ENCODE measurements around the gene JAG1. TPM values are rescaled to one million over a fixed set of nuclear protein-coding genes. Genes with fewer than 3 reads are reported as not detected.

Gene JAG1
- polyA plus RNA-seq, 1 experiment, result 13.5 TPM

DNA sequence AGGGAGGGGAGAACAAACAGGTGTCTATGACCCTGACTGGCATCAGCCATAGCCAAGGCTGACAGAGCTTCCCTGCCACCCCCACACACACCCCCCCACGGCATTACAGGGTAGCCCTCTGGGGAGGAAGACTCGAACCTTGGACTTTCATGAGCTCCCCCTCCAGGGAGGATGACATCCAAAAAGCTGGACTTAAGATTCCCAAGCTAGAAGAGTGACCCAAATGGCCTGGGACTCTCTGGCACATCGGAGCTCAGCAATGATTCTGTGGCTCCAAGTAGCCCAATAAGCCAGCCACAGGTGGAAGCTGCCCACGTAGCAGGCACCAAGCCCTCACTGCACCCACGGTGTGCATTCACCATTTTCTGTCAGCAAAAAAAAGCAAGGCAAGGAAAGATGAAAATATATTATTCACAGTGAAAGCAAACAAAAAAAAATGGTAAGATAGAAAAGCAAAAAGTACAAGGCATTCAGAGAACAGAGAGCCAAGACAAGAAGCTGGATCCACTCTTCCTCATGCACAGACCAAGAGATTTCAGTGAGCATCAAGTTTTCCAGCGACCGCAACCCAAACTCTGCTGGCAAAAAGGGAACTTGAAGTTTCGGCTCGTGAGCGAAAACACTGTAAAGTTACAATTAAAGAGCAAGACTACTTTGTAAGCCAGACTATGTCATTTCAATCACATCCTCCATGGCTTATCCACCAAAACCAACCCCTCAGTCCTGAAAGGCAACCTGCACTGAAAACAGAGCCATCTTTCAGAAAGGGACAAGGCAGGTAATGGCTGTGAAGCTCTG lies 10.9 kb downstream of the JAG1 start:
- no peak overlapping the region for H3K27ac ChIP-seq (ENCODE audit: low read depth, low read length)
- no peaks in the 10 kb centered on the region for H3K27me3 ChIP-seq (ENCODE audit: control insufficient read depth, insufficient read depth, low read length)
- no peak overlapping the region for H3K4me3 ChIP-seq (ENCODE audit: low read depth, low read length)
- TF ChIP-seq, protein P1, sequence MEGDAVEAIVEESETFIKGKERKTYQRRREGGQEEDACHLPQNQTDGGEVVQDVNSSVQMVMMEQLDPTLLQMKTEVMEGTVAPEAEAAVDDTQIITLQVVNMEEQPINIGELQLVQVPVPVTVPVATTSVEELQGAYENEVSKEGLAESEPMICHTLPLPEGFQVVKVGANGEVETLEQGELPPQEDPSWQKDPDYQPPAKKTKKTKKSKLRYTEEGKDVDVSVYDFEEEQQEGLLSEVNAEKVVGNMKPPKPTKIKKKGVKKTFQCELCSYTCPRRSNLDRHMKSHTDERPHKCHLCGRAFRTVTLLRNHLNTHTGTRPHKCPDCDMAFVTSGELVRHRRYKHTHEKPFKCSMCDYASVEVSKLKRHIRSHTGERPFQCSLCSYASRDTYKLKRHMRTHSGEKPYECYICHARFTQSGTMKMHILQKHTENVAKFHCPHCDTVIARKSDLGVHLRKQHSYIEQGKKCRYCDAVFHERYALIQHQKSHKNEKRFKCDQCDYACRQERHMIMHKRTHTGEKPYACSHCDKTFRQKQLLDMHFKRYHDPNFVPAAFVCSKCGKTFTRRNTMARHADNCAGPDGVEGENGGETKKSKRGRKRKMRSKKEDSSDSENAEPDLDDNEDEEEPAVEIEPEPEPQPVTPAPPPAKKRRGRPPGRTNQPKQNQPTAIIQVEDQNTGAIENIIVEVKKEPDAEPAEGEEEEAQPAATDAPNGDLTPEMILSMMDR (IDR thresholded peaks at IDR 0.05; ENCODE audit: low read depth, low read length), result no peak
- POLR2A ChIA-PET, result interaction anchor here (0.7 kb wide), 1 partner anchor 135 kb away, joined by 3 read pairs; no protein-coding TSS in a partner anchor
- DNase-seq (ENCODE audit: low read depth, low spot score), result no peak
- CTCF ChIA-PET, result interaction anchor here (0.6 to 0.9 kb wide), 2 partner anchors 8 to 686 kb away, joined by 3 to 4 read pairs; no protein-coding TSS in a partner anchor
- H3K9me3 ChIP-seq (ENCODE audit: control insufficient read depth, insufficient read depth, low read length), result no peaks in the 10 kb centered on the region; the same call in 1 of the 2 replicates

DNA sequence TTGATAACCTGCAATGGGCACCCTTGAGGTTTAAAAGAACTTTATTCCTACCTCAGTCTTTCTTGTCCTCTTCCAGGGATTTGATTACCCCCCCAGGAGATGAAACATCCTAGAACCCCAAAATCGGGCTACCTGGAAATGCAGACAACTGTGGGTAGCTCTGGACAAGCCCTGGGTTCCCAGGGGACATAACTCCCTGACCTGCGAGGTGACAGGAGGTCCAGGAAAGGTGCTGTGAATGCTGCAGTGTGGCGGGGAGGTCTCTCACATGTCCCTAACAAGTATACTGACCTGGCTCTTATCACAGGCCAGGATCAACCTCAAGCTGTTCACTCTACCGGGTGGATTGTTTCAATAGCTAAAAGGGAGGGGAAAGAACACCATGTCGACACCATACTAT lies 11.6 kb downstream of the JAG1 start:
- Histone ChIP-seq H3K27ac (ENCODE audit: low read depth, low read length) (no peak overlapping the region), H3K9me3 (ENCODE audit: control insufficient read depth, insufficient read depth, low read length) (no peaks in the 10 kb centered on the region; the same call in 1 of the 2 replicates), H3K4me3 (ENCODE audit: low read depth, low read length) (no peak overlapping the region), H3K27me3 (ENCODE audit: control insufficient read depth, insufficient read depth, low read length) (no peaks in the 10 kb centered on the region)
- POLR2A ChIA-PET, result no interaction called here
- TF ChIP-seq, protein P1 (IDR thresholded peaks at IDR 0.05; ENCODE audit: low read depth, low read length), result no peak
- DNase-seq (ENCODE audit: low read depth, low spot score), result no peak
- CTCF ChIA-PET, result interaction anchor here (0.6 to 2.2 kb wide), 3 partner anchors 9 to 190 kb away, joined by 3 to 6 read pairs (median 4); no protein-coding TSS in a partner anchor

GRCh38 chr20:10661261-10661660 lies 12.5 kb downstream of the JAG1 start:
- TF ChIP-seq, protein P1 (IDR thresholded peaks at IDR 0.05; ENCODE audit: low read depth, low read length), result no peak
- Histone ChIP-seq H3K27me3 (ENCODE audit: control insufficient read depth, insufficient read depth, low read length) (no peaks in the 10 kb centered on the region), H3K9me3 (ENCODE audit: control insufficient read depth, insufficient read depth, low read length) (no peaks in the 10 kb centered on the region), H3K4me3 (ENCODE audit: low read depth, low read length) (no peak overlapping the region), H3K27ac (ENCODE audit: low read depth, low read length) (no peak overlapping the region)
- ChIA-PET CTCF (interaction anchor here (0.6 to 2.2 kb wide), 2 partner anchors 10 to 163 kb away, joined by 3 to 6 read pairs; no protein-coding TSS in a partner anchor), POLR2A (no interaction called here)
- DNase-seq (ENCODE audit: low read depth, low spot score), result no peak

DNA sequence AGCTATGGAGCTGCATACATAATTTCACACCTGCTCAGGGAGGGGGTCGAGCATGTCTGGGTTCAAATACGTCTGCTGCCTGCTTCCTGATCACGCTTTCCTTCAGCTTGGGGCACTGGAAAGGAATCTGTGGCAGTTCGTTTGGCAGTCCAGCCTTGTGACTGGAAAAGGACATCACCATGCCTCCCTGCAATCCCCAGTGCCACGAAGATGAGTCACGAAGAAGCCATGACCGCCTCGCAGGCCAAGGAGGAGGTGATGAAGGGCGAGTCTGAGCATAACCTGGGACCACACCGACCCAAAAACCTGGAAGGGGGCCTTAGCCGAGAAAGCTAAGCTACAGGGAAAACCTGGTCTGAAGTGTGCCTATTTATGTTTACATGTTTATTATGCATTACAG lies 13.1 kb downstream of the JAG1 start:
- no peak for DNase-seq (ENCODE audit: low read depth, low spot score)
- ChIA-PET CTCF (interaction anchor here (0.6 to 2.2 kb wide), 2 partner anchors 10 to 163 kb away, joined by 3 to 6 read pairs; no protein-coding TSS in a partner anchor), POLR2A (no interaction called here)
- TF ChIP-seq, protein P1 (IDR thresholded peaks at IDR 0.05; ENCODE audit: low read depth, low read length), result no peak
- Histone ChIP-seq H3K4me3 (ENCODE audit: low read depth, low read length) (no peak overlapping the region), H3K9me3 (ENCODE audit: control insufficient read depth, insufficient read depth, low read length) (no peaks in the 10 kb centered on the region), H3K27me3 (ENCODE audit: control insufficient read depth, insufficient read depth, low read length) (no peaks in the 10 kb centered on the region), H3K27ac (ENCODE audit: low read depth, low read length) (no peak overlapping the region)

Measured in AG04450 (cell line).